Muscle of arm (tissue), 14 donors: ENCODE results near the gene TMPRSS11F. TPM values are rescaled to one million over a fixed set of nuclear protein-coding genes. Genes with fewer than 3 reads are reported as not detected.
"Not testable (repeated sequence)": the region's sequence is repeated elsewhere in the genome, so short reads cannot be mapped to it uniquely, and the experiment has no call there.

Experiments
- DNase-seq: peaks from one replicate; pipeline ENCODE4 v3.0.0-alpha.2; 2013
- long read RNA-seq, 11 donors: transcript quantifications; one replicate each; lab custom pipeline, GENCODE V29; 2026
- polyA plus RNA-seq, 12 donors: library from polyadenylated mRNA; unstranded; fragments of 120-200 nt; gene quantifications; one replicate each; pipeline ENCODE4 v1.2.1, GENCODE V29; 2013; ENCODE audit not compliant: insufficient read length in 12 of 12

TMPRSS11F gene
- polyA plus RNA-seq, result under 1 TPM in 5 of 12 donors, not detected in 7; 0.08 to 0.91 (median 0.31) TPM
- long read RNA-seq, donor 1, result 0 reads
- long read RNA-seq, donor 2, result 0 reads
- long read RNA-seq, donor 3, result 0 reads
- long read RNA-seq, donor 4, result 0 reads
- long read RNA-seq, donor 5, result 0 reads
- long read RNA-seq, donor 6, result 0 reads
- long read RNA-seq, donor 7, result 0 reads
- long read RNA-seq, donor 8, result 0 reads
- long read RNA-seq, donor 9, result 0 reads
- long read RNA-seq, donor 10, result 0 reads
- long read RNA-seq, donor 11, result 0 reads

DNA sequence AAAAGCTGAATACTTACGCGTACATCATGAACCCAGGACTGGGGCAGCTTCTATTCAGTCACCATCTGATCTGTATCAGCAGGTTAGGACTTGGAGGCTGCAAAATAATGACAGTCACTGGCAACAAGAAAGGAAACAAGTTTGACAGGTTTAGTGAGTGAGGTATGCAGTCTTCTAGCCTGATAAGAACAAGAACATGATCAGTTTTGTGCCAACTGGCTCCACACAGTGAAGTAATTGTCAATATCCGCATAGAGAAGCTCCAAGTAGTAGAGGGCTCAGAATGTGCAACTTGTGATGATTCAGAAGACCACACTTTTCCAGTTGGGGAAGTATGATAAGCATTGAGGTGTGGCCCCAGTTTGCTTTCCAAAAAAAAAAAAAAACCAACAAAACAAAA, at the start of gene TMPRSS11F:
TSS of gene TMPRSS11F (minus strand) at position 77 of the 400 bp plus-strand sequence. CDS start at position 28, 49 bp downstream.
- no peak for DNase-seq

DNA sequence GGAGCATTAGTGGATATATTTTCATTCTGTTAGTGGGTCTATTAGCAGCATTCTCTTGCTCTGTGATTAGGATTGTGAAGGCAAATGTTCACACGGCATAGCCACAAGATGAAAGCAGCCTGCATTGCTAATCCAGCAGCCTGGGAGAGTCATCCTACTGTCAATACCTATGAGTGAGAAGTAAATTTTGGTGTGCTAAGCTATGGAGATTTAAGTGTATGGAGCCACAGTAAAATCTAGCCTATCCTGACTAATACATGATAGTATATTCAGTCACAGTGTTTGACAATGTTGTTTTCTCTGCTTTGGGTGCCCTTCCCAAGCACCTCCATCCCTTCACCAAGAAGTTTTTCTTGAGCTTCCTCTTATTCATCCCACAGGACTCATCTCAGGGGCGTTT, 47.2 kb upstream of the TMPRSS11F start:
- no peak for DNase-seq

DNA sequence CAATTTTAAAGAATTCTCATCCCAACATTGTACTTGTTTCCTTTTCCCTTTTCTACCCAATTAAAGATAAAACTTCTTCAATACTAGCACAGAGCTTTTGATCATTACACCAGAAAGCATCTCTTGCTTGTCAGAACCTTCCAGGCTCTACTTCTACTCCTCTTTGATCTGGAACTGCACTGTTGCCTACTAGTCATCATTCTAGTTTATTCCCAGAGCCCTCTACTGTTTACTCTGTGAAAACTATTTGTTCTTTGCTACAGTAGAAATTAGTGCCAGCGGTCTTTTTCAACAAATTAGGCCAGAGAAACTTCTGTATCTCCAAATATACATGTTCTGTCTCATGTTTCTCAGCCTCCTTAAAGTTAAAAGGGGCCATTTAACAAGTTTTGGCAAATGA, 46.8 kb upstream of the TMPRSS11F start:
- no peak for DNase-seq

DNA sequence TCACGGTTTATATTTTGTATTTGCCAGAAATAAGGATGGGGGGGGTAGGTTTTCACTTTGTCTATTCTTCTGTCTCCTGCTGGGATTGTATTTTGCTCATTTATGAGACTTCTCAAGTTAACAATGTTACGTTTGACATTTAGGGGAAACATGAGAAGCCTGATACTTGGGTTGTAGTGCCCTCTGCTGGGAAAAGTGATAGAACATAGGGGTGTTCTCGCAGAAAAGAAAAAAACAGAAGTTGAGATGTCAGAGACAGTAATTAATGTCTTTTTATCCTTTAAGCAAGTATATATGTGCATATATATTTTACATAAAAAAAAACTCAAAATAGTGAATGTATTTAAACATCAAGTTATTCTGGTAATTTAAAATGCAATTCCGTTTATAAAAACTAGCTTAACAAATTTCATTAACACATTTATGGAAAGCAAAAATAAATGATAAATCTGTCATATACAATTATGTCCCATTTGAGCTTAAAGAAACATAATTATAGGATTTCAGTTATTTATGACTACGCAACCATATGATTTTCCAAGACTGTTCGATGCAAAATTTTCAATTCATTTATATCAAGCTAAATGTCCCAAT, 46.0 kb upstream of the TMPRSS11F start:
- peak; percentile 70 for DNase-seq

DNA sequence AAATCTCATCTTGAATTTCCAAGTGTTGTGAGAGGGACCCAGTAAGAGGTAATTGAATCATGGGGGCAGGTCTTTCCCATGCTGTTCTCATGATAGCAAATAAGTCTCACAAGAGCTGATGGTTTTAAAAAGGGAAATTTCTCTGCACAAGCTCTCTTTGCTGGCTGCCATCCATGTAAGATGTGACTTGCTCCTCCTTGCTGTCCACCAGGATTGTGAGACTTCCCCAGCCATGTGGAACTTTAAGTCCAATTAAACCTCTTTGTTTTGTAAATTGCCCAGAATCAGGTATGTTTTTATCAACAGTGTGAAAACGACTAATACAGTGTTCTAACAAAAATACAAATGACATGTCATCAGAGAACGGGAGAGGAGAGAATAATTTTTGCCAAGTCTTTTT, 44.7 kb upstream of the TMPRSS11F start:
- not testable (repeated sequence) for DNase-seq

DNA sequence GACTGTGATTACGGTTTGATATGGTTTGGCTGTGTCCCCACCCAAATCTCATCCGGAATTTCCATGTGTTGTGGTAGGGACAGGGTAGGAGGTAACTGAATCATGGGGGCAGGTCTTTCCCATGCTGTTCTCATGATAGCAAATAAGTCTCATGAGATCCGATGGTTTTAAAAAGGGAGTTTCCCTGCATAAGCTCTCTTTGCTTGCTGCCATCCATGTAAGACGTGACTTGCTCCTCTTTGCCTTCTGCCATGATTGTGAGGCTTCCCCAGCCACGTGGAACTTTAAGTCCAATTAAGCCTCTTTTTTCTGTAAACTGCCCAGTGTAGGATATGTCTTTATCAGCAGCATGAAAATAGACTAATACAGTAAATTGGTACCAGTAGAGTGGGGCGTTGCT, 42.5 kb upstream of the TMPRSS11F start:
- not testable (repeated sequence) for DNase-seq

DNA sequence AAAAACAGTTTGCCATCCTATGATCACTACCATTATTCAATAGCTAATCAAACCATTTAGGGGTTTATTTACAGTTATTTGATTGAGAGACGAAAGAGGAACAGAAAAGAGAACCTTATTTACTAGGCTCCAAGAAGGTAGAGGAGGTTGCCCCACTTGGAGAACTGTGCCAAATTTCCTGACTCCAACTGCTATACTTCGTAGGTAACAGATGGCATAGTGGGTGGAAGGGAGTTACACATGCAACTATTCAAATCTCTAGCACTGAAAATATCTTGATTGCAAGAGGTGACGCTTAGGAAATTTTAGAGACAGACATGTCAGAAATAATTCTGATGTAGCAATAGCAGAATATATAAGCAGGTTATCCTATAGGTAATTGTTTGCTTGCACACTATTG, 38.0 kb upstream of the TMPRSS11F start:
- no peak for DNase-seq

DNA sequence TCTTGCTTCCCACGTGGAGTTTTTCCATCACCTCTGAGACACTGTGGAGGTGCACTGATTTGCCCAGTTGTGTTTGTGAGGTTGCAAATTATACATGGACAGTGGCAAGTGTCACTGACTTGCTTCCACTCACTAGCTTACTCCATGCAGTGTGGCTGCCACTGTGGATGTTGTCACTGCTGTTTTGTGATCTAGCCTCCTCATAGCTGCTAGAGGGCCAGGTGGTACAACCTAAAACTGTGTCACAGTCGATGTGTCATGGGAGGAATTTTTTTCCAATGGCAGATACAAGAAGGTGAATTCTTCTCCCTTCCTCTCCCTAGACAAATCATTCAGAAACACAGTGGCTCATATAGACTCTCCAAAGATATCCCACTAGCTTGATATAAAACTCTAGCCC, 37.5 kb upstream of the TMPRSS11F start:
- no peak for DNase-seq

DNA sequence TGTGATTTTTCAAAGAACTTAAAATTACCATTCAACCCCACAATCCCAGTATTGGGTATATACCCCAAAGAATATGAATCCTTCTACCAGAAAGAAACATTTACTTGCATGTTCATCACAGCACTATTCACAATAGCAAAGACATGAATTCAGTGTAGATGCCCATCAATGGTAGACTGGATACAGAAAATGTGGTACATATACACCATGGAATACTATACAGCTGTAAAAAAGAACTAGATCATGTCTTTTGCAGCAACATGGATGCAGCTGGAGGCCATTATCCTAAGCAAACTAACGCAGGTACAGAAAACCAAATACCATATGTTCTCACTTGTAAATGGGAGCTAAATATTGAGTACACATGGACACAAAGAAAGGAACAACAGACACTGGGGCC, 34.1 kb upstream of the TMPRSS11F start:
- DNase-seq, result no peak

DNA sequence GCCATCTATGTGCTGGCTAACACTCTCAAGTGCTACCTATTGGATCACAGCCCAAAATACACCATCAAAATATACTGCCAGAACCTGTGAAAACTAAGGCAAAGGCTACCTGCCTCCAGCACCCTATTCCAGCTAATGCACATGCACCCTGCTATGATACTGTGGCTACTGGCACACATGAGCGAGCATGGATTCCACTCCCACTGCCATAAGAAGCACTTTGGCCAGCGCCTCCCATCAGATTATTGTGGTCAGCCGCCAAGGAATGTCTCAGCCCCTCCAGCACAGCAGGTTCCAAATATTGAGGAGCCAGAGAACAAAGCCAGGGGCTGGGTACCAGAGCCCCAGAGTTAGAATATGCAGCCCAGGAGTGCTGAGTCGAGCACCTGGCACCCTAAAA, 32.5 kb upstream of the TMPRSS11F start:
- DNase-seq, result no peak

DNA sequence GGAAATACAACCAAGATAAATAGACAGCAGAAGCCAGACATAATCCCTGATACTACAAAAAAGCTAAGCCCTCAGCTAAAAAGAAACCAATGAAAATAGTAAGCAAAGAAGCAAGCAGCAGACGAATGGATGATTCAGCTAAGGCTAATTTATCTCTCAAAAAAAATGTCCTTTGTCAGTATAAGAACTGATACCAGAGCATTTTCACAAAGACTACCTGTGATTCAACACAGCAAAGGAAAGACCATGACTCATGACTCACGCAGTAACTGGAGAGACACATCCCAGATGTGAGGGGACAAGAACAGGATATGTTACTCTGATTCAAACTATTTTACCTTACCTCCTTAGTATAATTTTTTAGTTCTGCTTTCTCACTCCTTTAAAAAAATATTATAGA, 22.7 kb upstream of the TMPRSS11F start:
- DNase-seq, result no peak

DNA sequence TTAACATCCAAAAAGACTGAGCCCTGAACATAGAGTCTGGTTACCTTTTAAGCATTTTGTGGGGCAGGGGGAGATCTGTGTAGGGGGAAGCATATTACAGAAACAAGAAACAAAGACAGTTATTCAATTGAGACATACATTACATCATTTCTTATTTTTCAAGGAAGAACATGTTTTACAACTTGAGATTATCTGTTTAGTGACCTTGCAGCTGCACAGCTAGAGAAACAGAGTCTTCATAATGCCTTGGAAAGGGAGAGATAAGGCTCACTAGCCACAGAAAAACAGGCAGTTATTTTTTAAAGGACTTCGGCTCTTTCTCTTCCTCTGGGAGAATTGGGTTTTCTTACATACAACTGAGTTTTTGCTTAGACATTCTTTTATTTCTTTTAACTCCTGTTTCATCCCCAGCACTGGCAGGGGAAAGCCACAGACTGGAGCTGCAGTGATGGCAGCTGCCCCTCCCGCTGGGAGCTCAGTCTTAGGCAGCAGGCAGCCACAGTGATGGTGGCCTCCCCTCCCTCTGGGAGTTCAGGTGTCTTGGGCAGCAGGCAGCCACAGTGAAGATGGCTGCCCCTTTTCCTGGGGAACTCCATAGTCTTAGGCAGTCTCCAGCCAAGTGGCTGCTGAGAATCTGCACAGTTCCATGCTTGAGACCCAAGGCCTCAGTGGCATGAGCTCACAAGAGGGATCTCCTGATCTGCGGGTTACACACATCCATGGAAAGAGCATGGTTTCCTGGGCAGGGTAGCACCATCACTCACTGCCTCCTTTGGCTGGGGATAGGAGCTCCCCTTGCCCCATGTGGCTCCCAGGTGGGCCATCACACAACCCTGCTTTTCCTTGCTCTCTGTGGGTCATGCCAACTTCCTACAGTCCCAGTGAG, 19.4 kb upstream of the TMPRSS11F start:
- DNase-seq, result no peak

DNA sequence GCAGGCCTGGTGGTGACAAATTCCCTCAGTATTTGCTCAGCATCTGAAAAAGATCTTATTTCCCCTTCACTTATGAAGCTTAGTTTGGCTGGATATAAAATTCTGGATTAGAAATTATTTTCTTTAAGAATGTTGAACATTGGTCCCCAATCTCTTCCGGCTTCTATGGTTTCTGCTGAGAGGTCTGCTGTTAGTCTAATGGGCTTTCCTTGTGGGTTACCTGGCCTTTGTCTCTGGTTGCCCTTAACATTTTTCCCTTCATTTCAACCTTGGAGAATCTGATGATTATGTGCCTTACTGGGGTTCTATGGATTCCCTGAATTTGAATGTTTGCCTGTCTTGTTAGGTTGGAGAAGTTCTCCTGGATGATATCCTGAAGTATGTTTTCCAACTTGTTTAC, 17.4 kb upstream of the TMPRSS11F start:
- DNase-seq, result no peak

DNA sequence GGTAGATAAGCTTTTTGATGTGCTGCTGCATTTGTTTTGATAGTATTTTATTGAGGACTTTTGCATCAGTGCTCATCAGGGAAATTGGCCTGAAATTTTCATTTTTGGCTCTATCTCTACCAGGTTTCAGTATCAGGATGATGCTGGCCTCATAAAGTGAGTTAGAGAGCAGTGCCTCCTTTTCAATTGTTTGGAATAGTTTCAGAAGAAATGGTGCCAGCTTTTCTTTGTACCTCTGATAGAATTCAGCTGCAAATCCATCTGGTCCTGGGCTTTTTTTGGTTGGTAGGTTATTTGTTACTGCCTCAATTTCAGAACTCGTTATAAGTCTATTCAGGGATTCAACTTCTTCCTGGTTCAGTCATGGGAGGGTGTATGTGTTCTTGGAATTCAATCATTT, 15.6 kb upstream of the TMPRSS11F start:
- DNase-seq, result no peak

DNA sequence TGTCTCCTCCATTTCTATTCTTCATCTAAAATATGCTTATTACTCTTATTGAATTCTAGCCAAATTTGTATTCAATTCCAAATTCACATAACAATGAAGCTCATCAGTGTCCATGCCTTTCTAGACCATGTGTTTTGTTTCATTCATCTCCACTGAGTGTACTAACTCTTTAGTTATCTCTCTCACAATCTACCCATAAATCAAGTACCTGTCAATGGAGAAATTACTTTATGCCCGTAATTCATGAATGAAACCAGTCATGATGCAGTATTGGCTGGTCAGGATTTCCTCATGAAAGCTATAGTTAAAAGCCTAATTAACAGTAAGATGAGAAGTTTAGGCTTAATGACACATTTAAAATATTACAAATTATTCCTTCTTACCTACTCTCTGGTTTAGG, 12.2 kb upstream of the TMPRSS11F start:
- no peak for DNase-seq

DNA sequence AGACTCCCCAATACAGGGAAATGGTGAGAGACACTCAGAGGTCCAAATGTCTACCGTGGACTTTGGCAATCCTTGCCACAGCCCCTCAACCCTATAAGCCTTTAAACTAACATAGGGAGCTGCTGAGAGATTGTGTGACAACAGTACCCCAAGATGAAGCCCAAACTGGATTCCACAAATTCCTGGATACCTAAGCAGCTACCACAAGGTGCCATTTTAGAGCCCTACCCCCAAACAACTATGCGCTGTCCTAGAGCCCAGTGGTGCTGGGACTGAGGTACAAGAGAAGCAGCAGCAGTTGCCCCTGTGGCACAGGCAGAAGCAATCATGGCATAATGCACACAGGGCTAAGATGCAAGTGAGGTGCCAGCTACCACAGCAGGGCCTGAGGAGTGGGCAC, 2.7 kb upstream of the TMPRSS11F start:
- DNase-seq, result no peak

DNA sequence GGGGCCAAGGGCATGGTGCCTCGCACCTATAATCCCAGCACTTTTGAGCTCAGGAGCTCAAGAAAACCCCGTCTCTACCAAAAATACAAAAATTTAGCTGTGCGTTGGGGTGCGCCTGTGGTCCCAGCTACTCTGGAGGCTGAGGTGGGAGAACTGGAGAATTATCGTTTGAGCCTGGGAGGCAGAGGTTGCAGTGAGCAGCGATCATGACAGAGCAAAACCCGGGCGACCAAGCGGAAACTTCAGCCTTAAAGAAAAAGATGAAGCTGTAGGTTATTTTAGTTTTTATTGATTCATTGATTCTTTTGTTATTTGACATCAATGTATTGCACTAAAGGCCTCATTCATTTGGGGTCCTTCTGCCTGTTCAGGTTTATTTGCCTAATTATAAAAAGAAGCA, 5.4 kb downstream of the TMPRSS11F start:
- DNase-seq, result no peak

DNA sequence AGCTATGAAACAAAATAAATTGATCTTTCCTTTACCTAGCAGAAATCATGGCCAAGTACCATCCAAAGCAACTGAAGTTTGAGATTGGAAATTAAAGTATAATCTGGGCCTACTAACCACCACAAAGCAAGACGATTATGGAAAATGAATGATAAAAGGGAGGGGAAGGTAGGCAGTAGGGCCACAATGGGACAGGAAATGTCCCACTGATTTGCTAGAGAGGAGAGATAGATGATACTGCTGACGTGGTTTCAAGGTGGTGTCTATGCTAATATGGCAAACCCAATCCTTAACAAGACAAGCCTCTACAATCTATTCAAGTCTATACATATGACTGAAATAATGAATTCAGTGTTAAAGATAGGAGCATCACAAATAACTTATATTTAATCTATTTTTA, 6.1 kb downstream of the TMPRSS11F start:
- DNase-seq, result no peak

DNA sequence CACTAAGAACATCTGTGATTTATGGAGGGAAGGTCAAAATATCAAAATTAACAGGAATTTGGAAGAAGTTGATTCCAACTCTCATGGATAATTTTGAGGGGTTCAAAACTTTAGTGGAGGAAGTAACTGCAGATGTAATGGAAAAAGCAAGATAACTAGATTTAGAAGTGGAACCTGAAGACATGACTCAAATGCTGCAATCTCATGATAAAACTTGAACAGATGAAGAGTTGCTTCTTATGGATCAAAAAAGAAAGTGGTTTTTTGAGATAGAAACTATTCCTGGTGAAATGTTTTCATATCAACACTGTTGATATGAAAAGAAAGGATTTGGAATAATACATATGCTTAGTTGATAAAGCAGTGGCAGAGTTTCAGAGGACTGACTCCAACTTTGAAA, 9.7 kb downstream of the TMPRSS11F start:
- DNase-seq, result no peak

DNA sequence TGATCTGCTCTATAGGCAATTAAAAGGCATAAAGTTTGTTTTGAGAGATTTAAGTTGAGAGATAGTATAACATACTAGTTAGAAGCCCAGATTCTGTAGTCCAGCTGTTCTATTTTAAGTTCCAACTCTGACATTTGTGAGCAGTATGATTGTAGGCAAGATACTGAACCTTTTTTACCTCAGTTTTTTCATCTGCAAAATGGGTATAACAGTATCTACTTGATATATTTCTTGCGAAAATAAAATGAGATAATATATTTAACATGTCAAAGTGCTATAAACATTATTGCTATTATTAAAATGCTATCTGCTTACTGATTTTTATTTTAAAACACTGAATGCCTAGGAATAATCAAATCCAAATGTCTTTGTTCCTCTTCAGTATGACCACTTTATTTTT, 19.2 kb downstream of the TMPRSS11F start:
- DNase-seq, result no peak

DNA sequence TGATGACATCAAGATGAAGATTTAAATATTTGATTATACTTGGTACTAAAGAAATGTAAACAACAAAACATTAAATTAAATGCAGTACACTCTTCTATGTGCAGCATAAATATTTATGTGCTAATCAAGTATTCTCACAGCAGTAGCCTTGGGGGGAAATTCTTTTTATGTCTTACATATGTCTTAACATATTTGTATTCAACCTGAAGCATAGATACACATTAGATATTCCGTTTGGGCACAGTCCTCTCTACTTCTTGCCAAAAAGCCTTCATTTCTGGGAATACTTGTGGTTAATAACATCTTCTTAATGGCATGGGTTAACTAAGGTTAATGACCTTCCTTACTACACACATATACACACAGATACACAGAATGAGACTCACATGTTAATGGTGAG, 19.8 kb downstream of the TMPRSS11F start:
- no peak for DNase-seq

DNA sequence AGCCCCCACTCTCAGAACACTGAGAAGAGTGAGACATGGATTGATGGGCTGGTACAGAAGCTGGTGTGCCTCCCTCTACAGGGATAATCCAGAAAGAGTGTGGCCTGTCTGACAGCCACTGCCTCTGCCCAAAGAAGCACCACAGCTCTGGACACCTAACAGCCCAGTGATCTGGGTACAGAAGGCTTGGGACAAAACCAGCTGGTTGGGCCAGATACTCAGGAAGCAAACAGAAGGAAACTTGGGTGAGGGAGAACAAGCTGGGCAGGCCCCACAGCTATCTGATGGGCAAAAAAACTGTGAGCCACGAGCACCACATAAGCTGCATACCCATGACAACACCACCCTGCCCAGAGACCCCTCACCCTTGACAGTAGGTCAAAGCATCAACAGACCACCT, 46.9 kb downstream of the TMPRSS11F start:
- DNase-seq, result no peak

DNA sequence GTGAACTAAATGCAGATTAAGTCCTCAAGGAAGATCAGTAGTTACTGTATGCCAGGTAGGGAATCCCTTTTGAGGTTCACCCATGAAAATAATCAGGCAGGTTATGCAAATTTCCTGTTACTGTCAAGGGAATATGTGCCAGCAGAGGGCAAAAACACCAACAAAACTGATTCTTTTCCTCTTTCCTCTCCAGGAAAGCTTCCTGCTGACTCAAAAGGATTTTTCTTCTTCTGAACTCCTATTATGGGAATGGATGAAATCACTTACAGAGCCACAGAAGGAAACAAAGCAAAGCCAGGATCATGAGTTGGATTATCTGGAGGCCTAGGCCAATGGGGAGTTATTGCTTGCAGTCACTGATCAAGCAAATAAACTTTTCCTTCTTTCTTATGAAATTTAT, 49.7 kb downstream of the TMPRSS11F start:
- DNase-seq, result no peak
